Activated T-cell treated with anti-CD3 and anti-CD28 coated beads for 24 hours (primary cell): ENCODE data around the gene KBTBD13.

Source experiments
- DNase-seq: peaks from one replicate; pipeline ENCODE4 v3.0.0-alpha.2; 2020; ENCODE audit warnings: low read depth

KBTBD13 gene

GRCh38 chr15:65051266-65051665, 25.3 kb upstream of the KBTBD13 start:
- no peak for DNase-seq

- DNase-seq = no peak
Measured at GRCh38 chr15:65052956-65053355, 23.6 kb upstream of the KBTBD13 start.

- peak; percentile 33 for DNase-seq
Measured at GRCh38 chr15:65054333-65055200, 22.0 kb upstream of the KBTBD13 start.

GRCh38 chr15:65055201-65055870, 21.2 kb upstream of the KBTBD13 start:
- no peak for DNase-seq

GRCh38 chr15:65056106-65056505, 20.4 kb upstream of the KBTBD13 start:
- no peak for DNase-seq

- DNase-seq = no peak
Measured at GRCh38 chr15:65056868-65057548, 19.5 kb upstream of the KBTBD13 start.

GRCh38 chr15:65057549-65057940, 19.0 kb upstream of the KBTBD13 start:
- no peak for DNase-seq

- no peak for DNase-seq
Measured at GRCh38 chr15:65058394-65059368, 17.9 kb upstream of the KBTBD13 start.

GRCh38 chr15:65059369-65059750, 17.2 kb upstream of the KBTBD13 start:
- no peak for DNase-seq

GRCh38 chr15:65059931-65060596, 16.5 kb upstream of the KBTBD13 start:
- DNase-seq = no peak

GRCh38 chr15:65060641-65061397, 15.7 kb upstream of the KBTBD13 start:
- no peak for DNase-seq

- no peak for DNase-seq
Measured at GRCh38 chr15:65062061-65062460, 14.5 kb upstream of the KBTBD13 start.

- DNase-seq = no peak
Measured at GRCh38 chr15:65062726-65063125, 13.8 kb upstream of the KBTBD13 start.

GRCh38 chr15:65066001-65066634, 10.4 kb upstream of the KBTBD13 start:
- DNase-seq = no peak

GRCh38 chr15:65066635-65067316, 9.8 kb upstream of the KBTBD13 start:
- no peak for DNase-seq

GRCh38 chr15:65067317-65067644, 9.3 kb upstream of the KBTBD13 start:
- DNase-seq = no peak

- DNase-seq = no peak
Measured at GRCh38 chr15:65067645-65068402, 8.7 kb upstream of the KBTBD13 start, which contains the start of gene RASL12. RASL12 (minus strand) TSS chr15:65067991; CDS start chr15:65067835, 156 bp downstream.

- no peak for DNase-seq
Measured at GRCh38 chr15:65068403-65068788, 8.2 kb upstream of the KBTBD13 start.

- DNase-seq = no peak
Measured at GRCh38 chr15:65069179-65069578, 7.4 kb upstream of the KBTBD13 start.
